ENCODE data around the gene POLD4.
"Not testable (repeated sequence)": the region's sequence is repeated elsewhere in the genome, so short reads cannot be mapped to it uniquely, and the experiment has no call there.

POLD4 gene

DNA sequence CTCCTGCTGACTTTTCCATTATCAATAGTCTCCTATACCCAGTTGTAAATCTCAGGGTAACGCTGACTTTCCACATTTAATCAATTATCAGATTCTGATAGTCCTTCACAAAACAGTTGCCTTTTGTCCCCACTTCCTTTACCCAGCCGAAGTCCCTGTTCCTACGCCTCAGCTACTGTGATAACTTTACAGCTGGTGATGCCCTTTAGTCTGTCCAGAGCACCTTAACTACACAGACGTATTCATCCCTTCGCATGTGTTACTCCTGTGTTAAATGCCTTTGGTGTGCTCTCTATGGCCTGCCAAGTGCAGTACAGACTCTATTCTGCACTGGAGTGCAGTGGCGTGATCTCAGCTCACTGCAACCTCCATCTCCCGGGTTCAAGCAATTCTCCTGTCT lies 29.8 kb downstream of the POLD4 start:
- DNase-seq (ENCODE audit: insufficient read length, low spot score) = no peak
- TF ChIP-seq, protein P1, sequence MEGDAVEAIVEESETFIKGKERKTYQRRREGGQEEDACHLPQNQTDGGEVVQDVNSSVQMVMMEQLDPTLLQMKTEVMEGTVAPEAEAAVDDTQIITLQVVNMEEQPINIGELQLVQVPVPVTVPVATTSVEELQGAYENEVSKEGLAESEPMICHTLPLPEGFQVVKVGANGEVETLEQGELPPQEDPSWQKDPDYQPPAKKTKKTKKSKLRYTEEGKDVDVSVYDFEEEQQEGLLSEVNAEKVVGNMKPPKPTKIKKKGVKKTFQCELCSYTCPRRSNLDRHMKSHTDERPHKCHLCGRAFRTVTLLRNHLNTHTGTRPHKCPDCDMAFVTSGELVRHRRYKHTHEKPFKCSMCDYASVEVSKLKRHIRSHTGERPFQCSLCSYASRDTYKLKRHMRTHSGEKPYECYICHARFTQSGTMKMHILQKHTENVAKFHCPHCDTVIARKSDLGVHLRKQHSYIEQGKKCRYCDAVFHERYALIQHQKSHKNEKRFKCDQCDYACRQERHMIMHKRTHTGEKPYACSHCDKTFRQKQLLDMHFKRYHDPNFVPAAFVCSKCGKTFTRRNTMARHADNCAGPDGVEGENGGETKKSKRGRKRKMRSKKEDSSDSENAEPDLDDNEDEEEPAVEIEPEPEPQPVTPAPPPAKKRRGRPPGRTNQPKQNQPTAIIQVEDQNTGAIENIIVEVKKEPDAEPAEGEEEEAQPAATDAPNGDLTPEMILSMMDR (IDR thresholded peaks at IDR 0.05; ENCODE audit: insufficient read depth, missing control alignments) = no peak
- FAIRE-seq = no peak

DNA sequence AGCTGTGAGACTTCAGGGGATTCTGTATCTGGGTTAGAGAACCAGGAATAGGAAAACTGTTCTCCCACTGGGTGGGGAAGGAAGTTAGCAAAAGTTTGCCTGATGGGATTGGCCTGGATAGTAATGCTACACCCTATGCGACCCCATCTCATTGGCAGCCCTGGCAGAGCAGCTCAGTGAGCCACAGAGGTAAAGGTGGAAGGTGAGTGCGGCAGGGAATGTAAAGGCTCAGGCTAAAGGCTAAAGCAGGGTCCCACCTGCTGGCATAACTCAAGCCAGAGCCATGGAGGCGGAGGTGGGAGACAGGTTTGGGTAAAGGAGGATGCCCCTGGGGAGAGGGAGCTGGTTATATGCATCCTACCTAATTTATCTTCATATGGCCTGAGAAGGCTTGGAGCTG lies 31.3 kb downstream of the POLD4 start:
- TF ChIP-seq, protein P1 (IDR thresholded peaks at IDR 0.05; ENCODE audit: insufficient read depth, missing control alignments) = no peak
- no peak for DNase-seq (ENCODE audit: insufficient read length, low spot score)
- no peak for FAIRE-seq

DNA sequence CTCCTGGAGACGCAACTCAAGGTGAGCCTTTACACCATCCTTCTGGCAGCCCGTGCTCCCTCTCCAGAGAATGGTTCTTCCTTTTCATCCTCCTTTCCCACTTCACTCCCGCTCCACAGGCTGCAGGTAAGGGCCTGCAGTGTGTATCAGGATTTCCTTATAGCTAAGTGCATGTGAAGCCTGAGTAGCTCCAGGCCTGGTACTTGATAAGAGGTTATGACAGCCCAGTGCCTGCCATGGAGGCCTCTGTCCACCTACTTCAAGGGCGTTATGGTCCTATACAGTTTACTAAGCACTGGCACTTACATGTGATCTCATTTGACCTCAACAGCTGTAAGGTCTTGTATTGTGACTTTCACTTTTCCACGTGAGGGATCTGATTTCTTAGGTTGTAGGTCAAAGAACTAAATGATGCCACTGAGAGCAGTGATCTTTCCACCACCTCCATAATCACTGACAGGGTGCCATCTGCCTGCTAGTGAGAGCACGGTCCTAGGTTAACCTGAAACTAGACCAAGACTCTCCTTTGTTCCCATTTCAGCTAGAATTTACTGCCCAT lies 32.0 kb downstream of the POLD4 start:
- TF ChIP-seq, protein P1 (IDR thresholded peaks at IDR 0.05; ENCODE audit: insufficient read depth, missing control alignments) = no peak
- FAIRE-seq = no peak

DNA sequence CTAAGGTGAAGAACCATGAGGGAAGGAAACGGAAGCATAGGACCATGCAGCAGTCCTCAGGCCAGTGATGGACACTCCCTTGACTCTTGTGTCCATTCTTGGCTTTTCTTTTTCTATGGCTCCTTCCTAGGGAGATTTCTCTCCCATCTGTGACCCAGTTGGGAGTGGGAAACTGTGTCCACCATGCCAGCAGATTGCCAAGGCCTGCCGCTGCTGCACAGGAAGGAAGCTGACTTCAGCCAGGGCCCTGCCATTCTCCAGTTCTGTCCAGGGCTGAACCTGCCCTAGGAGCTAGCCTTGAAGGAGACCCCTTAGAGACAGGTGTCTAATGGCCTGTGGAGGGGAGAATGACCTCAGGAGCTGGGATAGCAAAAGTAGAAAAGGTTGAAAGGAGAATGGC lies 32.7 kb downstream of the POLD4 start:
- no peak for FAIRE-seq
- TF ChIP-seq, protein P1 (IDR thresholded peaks at IDR 0.05; ENCODE audit: insufficient read depth, missing control alignments) = no peak

More for the DNA sequence above, 32.0 kb downstream of the POLD4 start:
- DNase-seq (ENCODE audit: insufficient read length, low spot score) = no peak

DNA sequence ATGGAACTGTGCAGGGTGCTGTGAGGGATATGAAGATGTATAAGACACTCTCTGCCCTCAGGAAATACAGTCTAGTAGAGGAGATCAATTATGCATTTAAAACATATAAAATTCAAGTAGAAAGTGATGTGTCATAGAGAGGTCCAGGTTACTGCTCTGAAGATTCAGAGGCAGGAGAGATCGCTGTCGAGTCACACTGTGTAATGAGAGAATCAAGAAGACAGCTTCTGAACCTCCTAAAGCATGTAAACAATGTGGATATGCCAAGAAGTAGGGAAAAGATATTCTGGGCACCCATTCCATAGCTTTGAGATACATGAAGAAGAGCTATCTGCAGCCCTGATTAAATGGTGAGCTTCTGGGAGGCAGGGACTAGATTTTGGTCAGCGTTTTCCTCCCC lies 33.3 kb downstream of the POLD4 start:
- TF ChIP-seq, protein P1 (IDR thresholded peaks at IDR 0.05; ENCODE audit: insufficient read depth, missing control alignments) = no peak
- FAIRE-seq = no peak
- no peak for DNase-seq (ENCODE audit: insufficient read length, low spot score)

More for the DNA sequence above, 32.7 kb downstream of the POLD4 start:
- no peak for DNase-seq (ENCODE audit: insufficient read length, low spot score)

DNA sequence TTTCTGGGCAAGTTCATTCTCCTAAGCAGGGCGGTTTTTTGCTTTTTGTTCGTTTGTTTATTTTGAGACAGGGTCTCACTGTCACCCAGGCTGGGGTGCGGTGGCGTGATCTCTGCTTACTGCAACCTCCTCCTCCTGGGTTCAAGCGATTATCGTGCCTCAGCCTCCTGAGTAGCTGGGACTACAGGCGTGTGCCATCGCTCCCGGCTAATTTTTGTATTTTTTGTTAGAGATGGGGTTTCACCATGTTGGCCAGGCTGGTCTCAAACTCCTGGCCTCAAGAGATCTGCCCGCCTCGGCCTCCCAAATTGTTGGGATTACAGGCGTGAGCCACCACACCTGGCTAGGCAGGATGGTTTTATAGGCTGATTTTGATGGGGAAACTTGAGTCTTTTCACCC lies 34.5 kb downstream of the POLD4 start:
- not testable (repeated sequence) for DNase-seq (ENCODE audit: insufficient read length, low spot score); FAIRE-seq

DNA sequence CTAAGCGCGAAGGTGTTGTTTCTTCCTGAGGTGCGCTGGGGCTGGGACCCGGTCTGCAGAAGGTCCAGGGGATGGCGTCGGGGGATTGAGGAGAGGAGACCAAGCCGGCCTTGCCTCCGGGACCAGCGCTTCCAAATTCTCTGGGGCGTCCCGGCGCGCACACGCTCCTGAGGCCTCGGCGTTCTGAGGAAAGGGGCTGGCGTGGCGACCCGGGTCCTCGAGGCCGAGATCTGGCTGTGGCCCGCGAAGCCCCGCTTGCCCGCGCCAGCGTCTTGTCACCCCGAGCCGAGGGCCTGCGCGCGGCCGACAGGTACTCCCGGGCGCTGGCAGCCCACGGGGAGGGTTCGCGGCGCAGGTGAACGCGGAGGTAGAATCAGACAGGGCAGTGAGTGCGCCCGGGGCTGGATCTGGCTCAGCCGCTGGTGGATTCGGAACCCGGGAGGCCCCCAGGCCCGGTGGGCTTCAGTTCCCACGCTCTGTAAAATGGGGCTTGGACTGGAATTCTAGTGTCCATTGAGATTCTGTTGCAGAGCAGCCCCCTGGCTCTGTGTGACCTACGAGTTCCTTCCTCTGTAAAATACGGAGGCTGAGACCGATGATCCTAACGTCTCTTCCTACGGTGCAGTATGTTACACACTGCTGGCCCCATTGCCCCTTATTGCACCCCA lies 35.3 kb downstream of the POLD4 start:
- no peak for DNase-seq (ENCODE audit: insufficient read length, low spot score)
- FAIRE-seq = no peak
- TF ChIP-seq, protein P1 (IDR thresholded peaks at IDR 0.05; ENCODE audit: insufficient read depth, missing control alignments) = no peak

Measured in D721Med (cell line).